ENCODE results near the gene COQ6.

DNA sequence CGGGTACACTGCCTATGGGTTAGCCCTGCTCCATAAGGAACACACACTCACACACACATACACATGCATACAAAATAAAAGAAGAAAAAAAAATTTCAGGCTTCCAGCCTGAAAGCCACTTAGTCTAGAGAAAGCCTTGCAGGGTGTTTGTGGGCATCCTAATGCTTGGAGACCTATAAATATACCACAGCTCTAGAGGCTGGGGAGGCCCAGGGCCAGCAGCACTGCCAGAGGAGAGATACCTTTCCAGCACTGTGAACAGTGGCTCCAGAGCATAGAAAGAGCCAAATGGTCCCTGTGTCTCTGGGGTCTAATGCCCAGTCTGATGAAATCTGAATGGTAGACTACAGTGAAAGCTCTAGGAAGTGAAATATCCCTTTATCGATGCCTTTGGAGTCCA lies 13.1 kb upstream of the COQ6 start:
- TF ChIP-seq, protein P1, sequence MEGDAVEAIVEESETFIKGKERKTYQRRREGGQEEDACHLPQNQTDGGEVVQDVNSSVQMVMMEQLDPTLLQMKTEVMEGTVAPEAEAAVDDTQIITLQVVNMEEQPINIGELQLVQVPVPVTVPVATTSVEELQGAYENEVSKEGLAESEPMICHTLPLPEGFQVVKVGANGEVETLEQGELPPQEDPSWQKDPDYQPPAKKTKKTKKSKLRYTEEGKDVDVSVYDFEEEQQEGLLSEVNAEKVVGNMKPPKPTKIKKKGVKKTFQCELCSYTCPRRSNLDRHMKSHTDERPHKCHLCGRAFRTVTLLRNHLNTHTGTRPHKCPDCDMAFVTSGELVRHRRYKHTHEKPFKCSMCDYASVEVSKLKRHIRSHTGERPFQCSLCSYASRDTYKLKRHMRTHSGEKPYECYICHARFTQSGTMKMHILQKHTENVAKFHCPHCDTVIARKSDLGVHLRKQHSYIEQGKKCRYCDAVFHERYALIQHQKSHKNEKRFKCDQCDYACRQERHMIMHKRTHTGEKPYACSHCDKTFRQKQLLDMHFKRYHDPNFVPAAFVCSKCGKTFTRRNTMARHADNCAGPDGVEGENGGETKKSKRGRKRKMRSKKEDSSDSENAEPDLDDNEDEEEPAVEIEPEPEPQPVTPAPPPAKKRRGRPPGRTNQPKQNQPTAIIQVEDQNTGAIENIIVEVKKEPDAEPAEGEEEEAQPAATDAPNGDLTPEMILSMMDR (IDR thresholded peaks at IDR 0.05), result no peak
- TF ChIP-seq EZH2phosphoT487 (IDR thresholded peaks at IDR 0.05), result no peak
